ENCODE measurements around the gene MRPL11.
"Not testable (repeated sequence)": the region's sequence is repeated elsewhere in the genome, so short reads cannot be mapped to it uniquely, and the experiment has no call there.

GRCh38 chr11:66431287-66431686, 7.4 kb downstream of the MRPL11 start:
- not testable (repeated sequence) for TF ChIP-seq CTCF (IDR thresholded peaks at IDR 0.05); POLR2A (IDR thresholded peaks at IDR 0.05); POLR2AphosphoS5 (IDR thresholded peaks at IDR 0.05; ENCODE audit: insufficient read depth in 1 of 2, low read depth in 1 of 2)

All from vagina (tissue), 2 donors.